ENCODE data around the gene XYLT2. TPM values are rescaled to one million over a fixed set of nuclear protein-coding genes. Genes with fewer than 3 reads are reported as not detected.

Gene XYLT2
- total and polyA plus RNA-seq, 2 donors: 16.2 to 19.5 TPM

GRCh38 chr17:50352072-50352692 lies 6.3 kb downstream of the XYLT2 start:
- DNase-seq (ENCODE audit: low read depth in 6 of 9, low spot score in 9 of 9): no peak
- Histone ChIP-seq H3K27ac (ENCODE audit: low read depth in 1 of 2, low read length in 1 of 2) (no peak overlapping the region), H3K36me3 (ENCODE audit: control insufficient read depth in 2 of 2, insufficient read depth in 2 of 2, low read length in 1 of 2) (peaks cover 41 to 50% of the 10 kb centered on the region in 2 donors), H3K4me1 (ENCODE audit: control insufficient read depth in 2 of 2, insufficient read depth in 2 of 2, low read length in 2 of 2) (peaks cover under 1 to 8% of the 10 kb centered on the region in 2 donors), H3K27me3 (ENCODE audit: control insufficient read depth in 2 of 2, insufficient read depth in 1 of 2, low read length in 1 of 2) (no peaks in the 10 kb centered on the region), H3K9me3 (ENCODE audit: control insufficient read depth in 2 of 2, insufficient read depth in 1 of 2, low read length in 1 of 2) (no peaks in the 10 kb centered on the region), H3K4me3 (ENCODE audit: low read length in 2 of 2) (no peak overlapping the region)
- 88% methylated on average over 6 of the region's 6 CpGs for WGBS

- peaks cover 47 to 57% of the 10 kb centered on the region in 2 donors for H3K36me3 ChIP-seq (ENCODE audit: control insufficient read depth in 2 of 2, insufficient read depth in 2 of 2, low read length in 1 of 2)
- no peak overlapping the region for H3K27ac ChIP-seq (ENCODE audit: low read depth in 1 of 2, low read length in 1 of 2)
- WGBS: 96% methylated on average over 21 of the region's 21 CpGs
- no peak overlapping the region for H3K4me3 ChIP-seq (ENCODE audit: low read length in 2 of 2)
- H3K9me3 ChIP-seq (ENCODE audit: control insufficient read depth in 2 of 2, insufficient read depth in 1 of 2, low read length in 1 of 2): no peaks in the 10 kb centered on the region
- DNase-seq (ENCODE audit: low read depth in 6 of 9, low spot score in 9 of 9): no peak
- no peaks in the 10 kb centered on the region for H3K27me3 ChIP-seq (ENCODE audit: control insufficient read depth in 2 of 2, insufficient read depth in 1 of 2, low read length in 1 of 2)
- peaks cover 0 to 4% of the 10 kb centered on the region in 2 donors for H3K4me1 ChIP-seq (ENCODE audit: control insufficient read depth in 2 of 2, insufficient read depth in 2 of 2, low read length in 2 of 2)
These were observed 7.0 kb downstream of the XYLT2 start for GRCh38 chr17:50352693-50353599.

GRCh38 chr17:50353600-50354195 lies 7.8 kb downstream of the XYLT2 start:
- DNase-seq (ENCODE audit: low read depth in 6 of 9, low spot score in 9 of 9): no peak
- Histone ChIP-seq H3K36me3 (ENCODE audit: control insufficient read depth in 2 of 2, insufficient read depth in 2 of 2, low read length in 1 of 2) (peaks cover 54 to 64% of the 10 kb centered on the region in 2 donors), H3K4me1 (ENCODE audit: control insufficient read depth in 2 of 2, insufficient read depth in 2 of 2, low read length in 2 of 2) (no peaks in the 10 kb centered on the region), H3K27ac (ENCODE audit: low read depth in 1 of 2, low read length in 1 of 2) (no peak overlapping the region), H3K4me3 (ENCODE audit: low read length in 2 of 2) (no peak overlapping the region), H3K27me3 (ENCODE audit: control insufficient read depth in 2 of 2, insufficient read depth in 1 of 2, low read length in 1 of 2) (no peaks in the 10 kb centered on the region), H3K9me3 (ENCODE audit: control insufficient read depth in 2 of 2, insufficient read depth in 1 of 2, low read length in 1 of 2) (no peaks in the 10 kb centered on the region)
- 98% methylated on average over 27 of the region's 27 CpGs for WGBS

GRCh38 chr17:50354198-50354597 lies 8.3 kb downstream of the XYLT2 start:
- WGBS: 96% methylated on average over 15 of the region's 15 CpGs
- H3K27ac ChIP-seq (ENCODE audit: low read depth in 1 of 2, low read length in 1 of 2): no peak overlapping the region
- H3K9me3 ChIP-seq (ENCODE audit: control insufficient read depth in 2 of 2, insufficient read depth in 1 of 2, low read length in 1 of 2): no peaks in the 10 kb centered on the region
- peaks cover 59 to 69% of the 10 kb centered on the region in 2 donors for H3K36me3 ChIP-seq (ENCODE audit: control insufficient read depth in 2 of 2, insufficient read depth in 2 of 2, low read length in 1 of 2)
- H3K4me3 ChIP-seq (ENCODE audit: low read length in 2 of 2): no peak overlapping the region
- H3K27me3 ChIP-seq (ENCODE audit: control insufficient read depth in 2 of 2, insufficient read depth in 1 of 2, low read length in 1 of 2): no peaks in the 10 kb centered on the region
- no peak for DNase-seq (ENCODE audit: low read depth in 6 of 9, low spot score in 9 of 9)
- H3K4me1 ChIP-seq (ENCODE audit: control insufficient read depth in 2 of 2, insufficient read depth in 2 of 2, low read length in 2 of 2): no peaks in the 10 kb centered on the region

- H3K27me3 ChIP-seq (ENCODE audit: control insufficient read depth in 2 of 2, insufficient read depth in 1 of 2, low read length in 1 of 2): no peaks in the 10 kb centered on the region
- H3K27ac ChIP-seq (ENCODE audit: low read depth in 1 of 2, low read length in 1 of 2): no peak overlapping the region
- no peaks in the 10 kb centered on the region for H3K9me3 ChIP-seq (ENCODE audit: control insufficient read depth in 2 of 2, insufficient read depth in 1 of 2, low read length in 1 of 2)
- H3K4me3 ChIP-seq (ENCODE audit: low read length in 2 of 2): no peak overlapping the region
- peaks cover 0 to 3% of the 10 kb centered on the region in 2 donors for H3K4me1 ChIP-seq (ENCODE audit: control insufficient read depth in 2 of 2, insufficient read depth in 2 of 2, low read length in 2 of 2)
- WGBS: 98% methylated on average over 13 of the region's 13 CpGs
- H3K36me3 ChIP-seq (ENCODE audit: control insufficient read depth in 2 of 2, insufficient read depth in 2 of 2, low read length in 1 of 2): peaks cover 65 to 75% of the 10 kb centered on the region in 2 donors
- DNase-seq (ENCODE audit: low read depth in 6 of 9, low spot score in 9 of 9): no peak
These were observed 8.8 kb downstream of the XYLT2 start for GRCh38 chr17:50354776-50355175.

- DNase-seq (ENCODE audit: low read depth in 6 of 9, low spot score in 9 of 9): no peak
- H3K27ac ChIP-seq (ENCODE audit: low read depth in 1 of 2, low read length in 1 of 2): no peak overlapping the region
- peaks cover 0 to 7% of the 10 kb centered on the region in 2 donors for H3K4me1 ChIP-seq (ENCODE audit: control insufficient read depth in 2 of 2, insufficient read depth in 2 of 2, low read length in 2 of 2)
- H3K4me3 ChIP-seq (ENCODE audit: low read length in 2 of 2): no peak overlapping the region
- no peaks in the 10 kb centered on the region for H3K9me3 ChIP-seq (ENCODE audit: control insufficient read depth in 2 of 2, insufficient read depth in 1 of 2, low read length in 1 of 2)
- peaks cover 70 to 81% of the 10 kb centered on the region in 2 donors for H3K36me3 ChIP-seq (ENCODE audit: control insufficient read depth in 2 of 2, insufficient read depth in 2 of 2, low read length in 1 of 2)
- 95% methylated on average over 4 of the region's 4 CpGs for WGBS
- H3K27me3 ChIP-seq (ENCODE audit: control insufficient read depth in 2 of 2, insufficient read depth in 1 of 2, low read length in 1 of 2): no peaks in the 10 kb centered on the region
These were observed 9.4 kb downstream of the XYLT2 start for GRCh38 chr17:50355336-50355700.

GRCh38 chr17:50355701-50356341 lies 9.9 kb downstream of the XYLT2 start:
- Histone ChIP-seq H3K36me3 (ENCODE audit: control insufficient read depth in 2 of 2, insufficient read depth in 2 of 2, low read length in 1 of 2) (peaks cover 73 to 84% of the 10 kb centered on the region in 2 donors), H3K4me3 (ENCODE audit: low read length in 2 of 2) (no peak overlapping the region), H3K27me3 (ENCODE audit: control insufficient read depth in 2 of 2, insufficient read depth in 1 of 2, low read length in 1 of 2) (no peaks in the 10 kb centered on the region), H3K4me1 (ENCODE audit: control insufficient read depth in 2 of 2, insufficient read depth in 2 of 2, low read length in 2 of 2) (peaks cover 0 to 11% of the 10 kb centered on the region in 2 donors), H3K27ac (ENCODE audit: low read depth in 1 of 2, low read length in 1 of 2) (no peak overlapping the region), H3K9me3 (ENCODE audit: control insufficient read depth in 2 of 2, insufficient read depth in 1 of 2, low read length in 1 of 2) (no peaks in the 10 kb centered on the region)
- WGBS: 95% methylated on average over 20 of the region's 20 CpGs
- no peak for DNase-seq (ENCODE audit: low read depth in 6 of 9, low spot score in 9 of 9)

GRCh38 chr17:50356418-50356817 lies 10.5 kb downstream of the XYLT2 start:
- no peaks in the 10 kb centered on the region for H3K27me3 ChIP-seq (ENCODE audit: control insufficient read depth in 2 of 2, insufficient read depth in 1 of 2, low read length in 1 of 2)
- H3K36me3 ChIP-seq (ENCODE audit: control insufficient read depth in 2 of 2, insufficient read depth in 2 of 2, low read length in 1 of 2): peaks cover 77 to 88% of the 10 kb centered on the region in 2 donors
- WGBS: 98% methylated on average over 12 of the region's 12 CpGs
- no peaks in the 10 kb centered on the region for H3K9me3 ChIP-seq (ENCODE audit: control insufficient read depth in 2 of 2, insufficient read depth in 1 of 2, low read length in 1 of 2)
- DNase-seq (ENCODE audit: low read depth in 6 of 9, low spot score in 9 of 9): no peak
- H3K4me1 ChIP-seq (ENCODE audit: control insufficient read depth in 2 of 2, insufficient read depth in 2 of 2, low read length in 2 of 2): peaks cover 0 to 16% of the 10 kb centered on the region in 2 donors
- H3K4me3 ChIP-seq (ENCODE audit: low read length in 2 of 2): no peak overlapping the region
- no peak overlapping the region for H3K27ac ChIP-seq (ENCODE audit: low read depth in 1 of 2, low read length in 1 of 2)
